ENCODE measurements around the gene NRP1.
A peak's percentile ranks its signal among the peaks of the same experiment; 100 is the strongest.

The NRP1 gene

DNA sequence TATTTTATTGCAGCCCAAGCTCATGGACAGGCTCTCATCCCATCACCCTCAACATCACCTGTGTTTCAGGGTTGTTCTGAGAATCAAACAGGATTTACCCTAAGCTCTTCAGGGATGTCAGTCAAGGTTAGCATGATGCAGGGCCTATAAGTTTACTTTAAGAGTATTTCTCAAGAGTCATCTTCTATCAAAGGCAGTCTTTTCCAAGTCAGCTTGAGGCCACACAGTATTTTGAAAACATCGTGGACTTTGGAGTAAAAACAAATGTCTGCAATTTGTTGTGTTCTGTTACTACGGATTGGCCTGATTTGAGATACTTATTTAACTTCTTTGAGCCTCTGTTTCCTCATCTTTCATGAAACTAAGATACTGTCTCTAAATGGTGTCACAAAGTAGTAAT lies 42.0 kb upstream of the NRP1 start:
- TF ChIP-seq, protein P1, sequence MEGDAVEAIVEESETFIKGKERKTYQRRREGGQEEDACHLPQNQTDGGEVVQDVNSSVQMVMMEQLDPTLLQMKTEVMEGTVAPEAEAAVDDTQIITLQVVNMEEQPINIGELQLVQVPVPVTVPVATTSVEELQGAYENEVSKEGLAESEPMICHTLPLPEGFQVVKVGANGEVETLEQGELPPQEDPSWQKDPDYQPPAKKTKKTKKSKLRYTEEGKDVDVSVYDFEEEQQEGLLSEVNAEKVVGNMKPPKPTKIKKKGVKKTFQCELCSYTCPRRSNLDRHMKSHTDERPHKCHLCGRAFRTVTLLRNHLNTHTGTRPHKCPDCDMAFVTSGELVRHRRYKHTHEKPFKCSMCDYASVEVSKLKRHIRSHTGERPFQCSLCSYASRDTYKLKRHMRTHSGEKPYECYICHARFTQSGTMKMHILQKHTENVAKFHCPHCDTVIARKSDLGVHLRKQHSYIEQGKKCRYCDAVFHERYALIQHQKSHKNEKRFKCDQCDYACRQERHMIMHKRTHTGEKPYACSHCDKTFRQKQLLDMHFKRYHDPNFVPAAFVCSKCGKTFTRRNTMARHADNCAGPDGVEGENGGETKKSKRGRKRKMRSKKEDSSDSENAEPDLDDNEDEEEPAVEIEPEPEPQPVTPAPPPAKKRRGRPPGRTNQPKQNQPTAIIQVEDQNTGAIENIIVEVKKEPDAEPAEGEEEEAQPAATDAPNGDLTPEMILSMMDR (conservative IDR thresholded peaks at IDR 0.05; ENCODE audit: low read length), result no peak
- no peak overlapping the region for H3K4me3 ChIP-seq (ENCODE audit: low read length)
- no peak for DNase-seq (ENCODE audit: low read depth)

DNA sequence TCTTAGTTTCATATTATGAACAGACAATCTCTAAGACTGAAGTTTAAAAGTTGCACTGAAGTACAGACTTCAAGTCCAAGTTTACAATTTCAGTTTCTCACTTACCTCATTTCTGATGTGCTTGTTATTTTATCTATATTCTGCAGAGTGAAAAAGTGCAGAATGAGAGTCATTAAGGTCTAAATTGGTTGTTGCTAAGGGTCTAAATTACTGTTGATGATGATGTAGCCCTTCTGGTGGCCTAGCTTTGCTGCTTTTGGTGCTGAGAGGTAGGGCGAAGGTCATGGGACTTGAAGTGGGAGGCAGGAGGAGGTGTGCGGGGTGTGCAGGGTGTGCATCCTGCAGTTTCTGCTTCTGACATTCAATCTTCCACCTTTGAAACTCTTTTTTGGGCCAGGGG lies 38.8 kb upstream of the NRP1 start:
- H3K4me3 ChIP-seq (ENCODE audit: low read length), result no peak overlapping the region
- TF ChIP-seq, protein P1 (conservative IDR thresholded peaks at IDR 0.05; ENCODE audit: low read length), result no peak
- no peak for DNase-seq (ENCODE audit: low read depth)

DNA sequence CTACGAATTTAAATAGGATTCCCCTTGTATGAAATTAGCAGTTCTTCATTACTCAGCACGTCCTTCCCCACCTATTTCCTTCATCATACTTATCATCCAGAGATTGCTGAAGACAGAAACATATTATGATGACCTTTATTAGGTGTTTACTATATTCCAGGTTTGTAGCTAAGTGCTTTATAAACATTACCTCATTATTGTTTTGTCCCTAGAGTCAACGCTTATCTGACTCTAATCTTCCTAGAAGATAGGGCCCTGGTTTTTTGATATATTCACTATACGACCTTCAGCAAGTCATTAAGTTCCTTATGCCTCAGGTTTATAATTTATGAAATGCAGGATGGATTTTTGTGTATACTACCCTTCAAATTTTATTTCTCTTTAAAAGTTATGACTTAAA lies 36.8 kb upstream of the NRP1 start:
- TF ChIP-seq, protein P1 (conservative IDR thresholded peaks at IDR 0.05; ENCODE audit: low read length), result no peak
- H3K4me3 ChIP-seq (ENCODE audit: low read length), result no peak overlapping the region
- DNase-seq (ENCODE audit: low read depth), result no peak

DNA sequence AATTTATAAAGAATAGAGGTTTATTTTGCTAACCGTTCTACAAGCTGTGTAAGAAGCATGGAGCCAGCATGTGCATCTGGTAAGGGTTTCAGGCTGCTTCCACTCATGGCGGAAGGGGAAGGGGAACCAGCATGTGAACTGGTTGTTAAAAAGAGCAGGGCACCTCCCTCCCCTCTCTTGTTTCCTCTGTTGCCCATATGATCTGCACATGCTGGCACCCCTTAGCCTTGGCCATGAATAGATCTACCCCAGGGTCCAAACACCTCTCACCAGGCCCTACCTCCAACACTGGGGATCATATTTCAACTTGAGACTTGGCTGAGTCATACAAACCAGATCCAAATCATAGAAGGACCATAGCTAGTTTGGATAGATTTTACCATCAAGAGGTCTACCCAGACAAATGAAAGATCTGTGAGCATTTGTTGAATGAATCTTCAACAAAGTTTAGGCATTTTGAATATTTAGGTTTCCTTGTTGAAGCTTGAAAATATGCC lies 36.0 kb upstream of the NRP1 start:
- TF ChIP-seq, protein P1 (conservative IDR thresholded peaks at IDR 0.05; ENCODE audit: low read length), result no peak
- no peak overlapping the region for H3K4me3 ChIP-seq (ENCODE audit: low read length)
- DNase-seq (ENCODE audit: low read depth), result no peak

DNA sequence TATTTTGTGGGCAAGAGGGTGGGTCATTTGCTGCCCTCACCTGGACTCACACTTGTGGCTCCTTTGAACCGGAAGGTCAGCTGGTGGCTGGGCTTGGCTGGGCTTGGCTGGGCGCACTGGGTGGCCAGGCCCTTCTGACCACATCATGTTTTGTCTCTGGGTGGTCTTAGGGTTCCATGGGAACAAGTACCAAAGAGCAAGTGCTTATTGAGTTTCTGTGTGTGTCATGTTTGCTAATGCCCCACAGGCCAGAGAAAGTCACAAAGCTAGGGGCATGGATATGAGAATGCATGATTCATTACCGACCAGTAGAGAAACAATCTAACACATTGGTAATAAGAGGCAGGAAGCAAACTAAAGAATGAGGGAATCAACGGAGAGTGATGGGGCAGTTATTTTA lies 33.6 kb upstream of the NRP1 start:
- DNase-seq (ENCODE audit: low read depth), result no peak
- TF ChIP-seq, protein P1 (conservative IDR thresholded peaks at IDR 0.05; ENCODE audit: low read length), result no peak
- no peak overlapping the region for H3K4me3 ChIP-seq (ENCODE audit: low read length)

DNA sequence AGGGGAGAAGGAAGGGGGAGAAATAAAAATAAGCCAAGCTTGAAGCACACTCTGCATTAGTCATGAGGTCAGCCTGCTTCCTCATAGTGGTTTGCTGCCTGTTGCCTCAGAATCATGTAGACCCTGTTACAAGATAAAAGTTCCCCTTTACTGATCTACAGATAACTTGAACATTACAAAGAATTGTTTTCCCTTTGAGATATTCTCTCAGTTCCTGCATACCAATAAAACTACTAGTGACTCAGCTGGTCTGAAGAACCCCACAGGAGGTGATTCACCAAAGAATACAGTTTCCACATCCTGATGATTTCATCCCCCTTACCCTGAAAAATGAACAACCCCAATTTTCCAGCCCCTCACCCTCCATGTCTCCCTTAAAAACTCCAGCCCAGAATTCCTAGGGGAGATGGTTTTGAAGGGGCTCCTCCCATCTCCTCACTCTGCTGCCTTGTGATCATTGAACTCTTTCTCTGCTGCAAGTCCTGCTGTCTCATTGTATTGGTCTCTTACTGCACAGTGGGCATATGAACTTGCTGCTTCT lies 31.5 kb upstream of the NRP1 start:
- peak; percentile 90 for DNase-seq (ENCODE audit: low read depth)
- TF ChIP-seq, protein P1 (conservative IDR thresholded peaks at IDR 0.05; ENCODE audit: low read length), result no peak

DNA sequence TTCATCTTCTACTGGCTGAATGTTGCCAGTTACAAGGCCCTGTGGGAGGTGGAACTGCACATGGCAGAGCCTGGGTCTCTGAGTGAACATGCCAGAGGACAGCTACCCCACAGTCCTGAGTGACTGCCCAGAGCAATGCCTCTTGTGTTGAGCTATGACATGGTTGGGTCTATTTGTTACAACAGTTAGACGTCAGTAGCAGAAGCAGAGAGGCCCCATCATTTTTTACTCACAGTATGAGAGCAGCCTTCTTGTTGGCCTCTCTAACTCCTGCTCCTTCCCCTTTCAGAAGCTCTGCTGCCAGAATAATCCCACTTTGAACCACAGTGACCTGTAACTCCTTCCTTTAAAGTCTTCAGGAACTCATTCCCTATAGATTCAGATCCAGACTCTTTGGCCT lies 30.8 kb upstream of the NRP1 start:
- TF ChIP-seq, protein P1 (conservative IDR thresholded peaks at IDR 0.05; ENCODE audit: low read length), result no peak
- no peak for DNase-seq (ENCODE audit: low read depth)
- H3K4me3 ChIP-seq (ENCODE audit: low read length), result no peak overlapping the region

More for the DNA sequence above, 31.5 kb upstream of the NRP1 start:
- H3K4me3 ChIP-seq (ENCODE audit: low read length), result no peak overlapping the region
